GM21515 (cell line): ENCODE data around the gene CDADC1.

ENCODE experiments used
- ATAC-seq: cut with Tn5 transposase; IDR thresholded peaks from one replicate; pipeline ENCODE4 v1.9.1; 2021; ENCODE audit not compliant: unreplicated experiment

The CDADC1 gene

GRCh38 chr13:49247643-49248621 is at the start of gene CDADC1:
Gene CDADC1 (plus strand): TSS chr13:49247925. CDS start chr13:49248038, 113 bp downstream.
- peak; percentile 93 for ATAC-seq

DNA sequence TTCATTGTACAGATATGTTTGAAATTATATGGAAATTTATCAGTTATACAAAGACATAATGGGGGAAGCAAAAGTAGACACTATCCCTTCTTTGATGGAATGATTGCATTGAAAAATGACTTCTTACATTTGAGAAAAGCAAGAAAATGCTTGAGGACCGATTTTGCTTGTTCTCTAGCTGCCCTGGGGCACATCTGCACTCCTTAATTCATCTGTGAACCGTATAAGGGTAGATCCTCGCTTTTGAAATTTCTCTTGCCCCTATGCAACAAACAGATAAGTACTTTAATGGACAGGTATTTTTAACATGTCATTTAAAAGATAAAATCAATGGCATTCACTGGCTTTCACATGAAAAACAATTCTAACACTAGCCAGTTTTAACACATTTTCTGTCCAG is 41.1 kb upstream of the CDADC1 start:
- no peak for ATAC-seq

DNA sequence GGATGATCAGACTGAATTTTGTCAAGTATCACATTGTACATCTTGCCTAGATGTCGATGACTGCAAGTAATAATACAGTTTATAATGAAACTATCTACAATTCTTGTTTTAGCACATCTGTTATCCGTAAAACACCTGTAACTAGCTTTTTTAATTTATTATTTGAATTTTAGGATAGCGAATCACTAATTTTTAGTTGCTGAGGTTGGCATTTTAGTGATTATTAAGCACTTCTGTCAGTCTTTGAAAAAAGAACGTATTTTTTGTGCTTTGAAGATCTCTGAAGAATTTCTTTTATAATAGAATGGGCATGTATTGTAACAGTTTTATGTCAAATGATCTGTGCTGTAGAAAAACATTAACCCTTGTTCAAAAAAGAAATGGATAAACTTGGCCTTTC is 39.1 kb upstream of the CDADC1 start:
- no peak for ATAC-seq

- no peak for ATAC-seq
These were observed 37.6 kb upstream of the CDADC1 start for GRCh38 chr13:49210114-49210513.

DNA sequence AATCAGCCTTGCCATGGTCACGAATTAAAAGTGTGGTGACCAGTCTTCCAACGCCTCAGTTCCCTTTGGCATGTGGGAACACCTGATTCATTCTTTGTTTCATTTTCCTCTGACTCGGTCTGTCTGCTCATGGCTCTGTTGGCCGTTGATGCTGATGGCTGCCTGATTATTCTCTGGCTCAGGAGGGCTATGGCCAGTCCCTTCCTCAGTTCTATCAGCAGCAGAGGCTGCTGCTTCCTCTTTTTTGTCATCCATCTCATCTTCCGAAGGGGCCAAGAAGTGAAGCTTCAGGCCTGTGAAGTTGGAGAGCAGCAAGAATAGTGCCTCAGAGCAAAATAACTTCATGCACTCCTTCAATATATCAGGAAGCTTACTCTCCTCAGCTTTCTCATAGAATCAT is 37.1 kb upstream of the CDADC1 start:
- no peak for ATAC-seq

- ATAC-seq = no peak
These were observed 34.2 kb upstream of the CDADC1 start for GRCh38 chr13:49213539-49213938.

DNA sequence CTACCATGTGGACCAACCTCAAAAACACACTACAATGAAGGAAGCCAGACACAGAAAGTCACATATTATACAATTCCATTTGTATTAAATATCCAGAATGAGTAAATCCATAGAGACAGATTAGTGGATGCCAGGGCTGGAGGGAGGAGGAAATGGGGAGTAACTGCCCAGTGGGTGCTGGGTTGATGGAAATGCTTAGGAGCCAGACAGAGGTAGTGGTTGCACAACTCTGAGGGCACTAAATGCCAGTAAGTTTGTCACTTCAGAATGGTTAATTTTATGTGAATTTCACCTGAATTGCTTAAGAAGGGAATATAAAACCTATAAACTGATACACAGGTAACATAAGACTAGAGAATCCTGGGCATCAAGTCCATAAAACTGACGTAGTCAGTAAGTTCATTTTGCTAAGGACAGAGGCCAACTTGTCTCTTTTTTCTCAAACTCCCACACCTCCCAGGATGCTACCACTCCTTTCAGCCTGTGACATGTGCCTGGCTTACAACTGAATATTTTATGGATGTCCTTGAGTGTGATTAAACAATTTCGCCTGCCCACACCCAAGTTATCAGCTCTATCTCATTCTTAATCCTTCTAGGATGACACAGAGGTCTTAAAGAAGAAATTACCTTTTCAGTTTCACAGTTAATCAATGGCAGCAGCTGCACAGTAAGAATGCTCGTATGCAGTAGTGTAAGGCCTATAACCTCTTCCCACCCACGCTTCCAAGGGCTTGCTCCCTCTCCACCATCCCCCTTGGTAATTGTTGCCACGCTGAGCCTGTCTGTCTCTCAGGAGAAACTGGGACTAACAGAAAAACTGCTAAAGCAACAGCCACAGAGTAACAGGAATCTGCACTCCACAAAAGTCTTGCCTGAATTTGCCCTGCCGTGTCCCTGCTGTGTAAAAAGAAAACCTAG is 33.5 kb upstream of the CDADC1 start:
- no peak for ATAC-seq

GRCh38 chr13:49214917-49215376 is 32.8 kb upstream of the CDADC1 start:
- no peak for ATAC-seq

DNA sequence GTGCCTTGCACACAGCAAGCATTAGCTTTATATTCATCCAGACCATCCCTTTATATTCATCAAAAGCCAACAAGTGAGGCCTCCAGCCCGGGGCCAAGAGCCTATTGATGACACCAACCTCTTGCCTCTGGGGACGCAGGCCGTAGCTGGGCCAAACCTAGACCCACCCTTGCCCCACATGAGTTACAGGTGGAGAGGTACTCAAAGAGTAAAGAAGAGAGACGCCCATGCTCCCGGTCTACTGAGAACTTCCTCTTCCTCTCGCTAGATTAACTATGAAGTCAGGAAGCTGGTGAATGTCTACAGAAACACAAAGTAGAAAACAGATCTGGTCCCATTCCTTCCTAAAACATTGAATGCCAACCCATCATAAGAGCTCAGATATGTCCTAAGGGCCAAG is 31.4 kb upstream of the CDADC1 start:
- ATAC-seq = no peak

GRCh38 chr13:49217962-49218492 is 29.7 kb upstream of the CDADC1 start:
- no peak for ATAC-seq

DNA sequence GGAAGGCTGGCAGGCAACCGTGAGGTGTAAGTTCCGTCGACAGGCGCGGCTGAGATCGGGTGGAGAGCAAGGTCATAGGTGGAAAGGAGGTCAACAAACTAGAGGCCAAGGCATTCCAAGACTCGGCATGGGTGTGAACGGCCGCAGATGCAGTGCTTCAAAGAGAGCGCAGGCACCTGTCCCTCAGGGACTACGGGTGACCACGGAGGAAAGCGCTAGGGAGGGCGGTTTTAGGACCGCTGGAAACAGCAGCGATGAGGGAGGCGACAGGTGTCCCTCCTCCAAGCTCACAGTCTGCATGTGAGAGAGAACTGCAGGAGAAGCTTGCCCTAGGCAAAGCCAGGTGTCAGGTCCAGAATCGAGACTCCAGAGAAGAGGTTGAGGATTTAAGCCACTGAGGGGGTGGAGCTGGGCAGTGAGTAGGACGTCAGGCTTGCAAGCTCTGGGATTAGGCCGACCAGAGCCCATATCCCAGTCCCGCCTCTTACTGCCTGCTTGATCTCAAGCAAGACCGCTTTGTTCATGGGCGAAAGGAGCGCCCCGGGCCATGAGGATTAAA is 29.2 kb upstream of the CDADC1 start:
- ATAC-seq = no peak

DNA sequence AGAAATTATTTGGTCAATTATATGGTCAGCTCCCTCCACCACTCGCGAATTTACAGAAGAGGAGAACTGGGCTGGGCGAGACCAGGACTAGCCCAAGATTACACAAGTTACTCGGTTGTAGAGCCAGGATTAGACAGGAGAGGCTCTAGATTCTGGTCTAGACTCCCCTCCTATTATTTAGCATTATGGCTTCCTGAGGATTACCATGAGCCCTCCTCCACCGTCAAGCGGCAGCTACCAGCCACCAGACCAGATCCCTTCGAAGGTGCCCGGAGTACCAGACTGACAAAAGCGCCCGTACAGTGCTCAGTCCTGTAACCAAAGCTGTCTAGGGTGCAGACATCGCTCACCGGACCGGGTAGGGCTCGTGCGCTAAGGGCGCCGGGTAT is 28.1 kb upstream of the CDADC1 start:
- no peak for ATAC-seq

- ATAC-seq = no peak
These were observed 27.5 kb upstream of the CDADC1 start, which contains the start of gene MLNR for GRCh38 chr13:49220036-49220855. Gene MLNR (plus strand): TSS chr13:49220338. CDS start chr13:49220338, 0 bp downstream.

DNA sequence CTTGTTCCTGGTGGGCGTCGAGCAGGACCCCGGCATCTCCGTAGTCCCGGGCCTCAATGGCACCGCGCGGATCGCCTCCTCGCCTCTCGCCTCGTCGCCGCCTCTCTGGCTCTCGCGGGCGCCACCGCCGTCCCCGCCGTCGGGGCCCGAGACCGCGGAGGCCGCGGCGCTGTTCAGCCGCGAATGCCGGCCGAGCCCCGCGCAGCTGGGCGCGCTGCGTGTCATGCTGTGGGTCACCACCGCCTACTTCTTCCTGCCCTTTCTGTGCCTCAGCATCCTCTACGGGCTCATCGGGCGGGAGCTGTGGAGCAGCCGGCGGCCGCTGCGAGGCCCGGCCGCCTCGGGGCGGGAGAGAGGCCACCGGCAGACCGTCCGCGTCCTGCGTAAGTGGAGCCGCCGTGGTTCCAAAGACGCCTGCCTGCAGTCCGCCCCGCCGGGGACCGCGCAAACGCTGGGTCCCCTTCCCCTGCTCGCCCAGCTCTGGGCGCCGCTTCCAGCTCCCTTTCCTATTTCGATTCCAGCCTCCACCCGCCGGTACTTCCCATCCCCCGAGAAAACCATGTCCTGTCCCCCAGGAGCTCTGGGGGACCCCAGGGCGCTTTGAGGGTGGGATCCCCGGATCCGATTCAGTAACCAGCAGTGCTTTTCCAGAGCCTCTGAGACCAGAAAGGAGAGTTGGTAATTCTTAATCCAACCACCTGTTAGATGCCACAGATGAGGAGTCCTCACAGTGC is 26.7 kb upstream of the CDADC1 start:
- no peak for ATAC-seq

DNA sequence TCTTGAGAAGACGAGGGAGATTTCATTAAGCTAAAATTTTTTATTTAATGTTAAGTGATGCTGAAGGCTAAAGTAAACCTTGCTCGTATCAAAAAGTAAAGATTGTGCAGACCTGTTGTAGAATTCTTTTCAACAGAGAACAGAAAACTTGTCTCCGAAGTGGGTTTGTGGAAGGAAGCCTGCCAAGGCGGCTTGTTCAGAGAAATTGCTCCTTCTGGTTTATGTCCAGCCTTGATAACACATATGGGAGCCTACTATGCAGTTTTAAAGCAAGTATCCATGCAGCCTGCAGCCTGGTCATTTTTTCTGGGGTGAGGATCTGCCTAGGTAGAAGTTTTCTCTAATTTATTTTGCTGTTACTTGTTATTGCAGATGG is 26.1 kb upstream of the CDADC1 start:
- no peak for ATAC-seq

DNA sequence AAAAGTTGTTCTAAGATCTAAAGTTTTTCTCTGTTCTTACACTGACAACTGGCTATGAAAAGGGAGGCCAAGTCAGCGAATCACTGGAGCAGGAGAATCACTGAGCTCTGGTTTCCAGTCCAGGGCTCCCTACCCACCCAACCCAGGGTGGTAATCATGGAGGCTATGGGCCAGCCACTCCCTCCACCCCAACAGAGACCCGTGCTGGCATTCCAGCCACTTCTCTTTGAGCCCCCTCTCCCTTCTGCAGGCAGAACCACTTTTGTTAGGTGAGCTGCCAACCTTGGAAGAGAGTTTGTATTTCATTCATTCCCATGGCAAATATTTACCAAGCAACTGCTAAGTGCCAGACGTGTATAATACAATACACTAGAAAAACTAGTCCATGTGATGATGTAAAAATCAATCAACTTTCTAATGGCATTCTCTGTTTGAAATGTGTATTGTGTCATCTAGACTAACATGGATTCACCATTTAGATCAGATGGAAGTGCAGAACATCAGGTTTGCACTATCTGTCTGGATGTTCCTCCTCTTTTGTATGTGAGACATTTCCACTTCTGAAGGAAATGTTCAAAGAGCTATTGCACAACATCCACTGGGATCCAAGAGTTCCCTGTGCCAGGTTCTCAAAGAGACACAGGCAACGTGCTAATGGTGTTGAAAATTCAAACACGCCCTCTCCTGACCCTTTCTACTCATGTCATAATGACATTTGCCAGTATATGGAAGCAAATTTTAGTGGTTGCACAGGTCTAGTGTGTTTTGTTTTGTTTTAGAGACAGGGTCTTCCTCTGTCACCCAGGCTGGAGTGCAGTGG is 22.3 kb upstream of the CDADC1 start:
- ATAC-seq = no peak

DNA sequence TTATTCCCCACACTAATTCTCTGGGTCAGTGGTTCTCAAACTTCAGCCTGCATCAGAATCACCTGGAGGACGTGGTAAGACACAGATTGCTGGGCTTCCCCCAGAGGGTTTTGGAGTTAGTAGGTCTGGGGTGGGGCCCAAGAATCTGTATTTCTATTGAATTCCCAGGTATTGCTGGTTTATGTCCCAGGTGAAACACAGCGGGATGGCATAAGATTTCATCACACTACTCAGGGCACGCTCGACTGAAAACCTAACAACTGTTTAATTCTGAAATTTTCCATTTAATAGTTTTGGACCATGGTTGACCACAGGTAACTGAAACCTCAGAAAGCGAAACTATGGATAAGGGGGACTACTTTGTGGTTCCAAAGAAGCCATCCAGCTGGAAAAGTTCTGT is 21.1 kb upstream of the CDADC1 start:
- no peak for ATAC-seq

DNA sequence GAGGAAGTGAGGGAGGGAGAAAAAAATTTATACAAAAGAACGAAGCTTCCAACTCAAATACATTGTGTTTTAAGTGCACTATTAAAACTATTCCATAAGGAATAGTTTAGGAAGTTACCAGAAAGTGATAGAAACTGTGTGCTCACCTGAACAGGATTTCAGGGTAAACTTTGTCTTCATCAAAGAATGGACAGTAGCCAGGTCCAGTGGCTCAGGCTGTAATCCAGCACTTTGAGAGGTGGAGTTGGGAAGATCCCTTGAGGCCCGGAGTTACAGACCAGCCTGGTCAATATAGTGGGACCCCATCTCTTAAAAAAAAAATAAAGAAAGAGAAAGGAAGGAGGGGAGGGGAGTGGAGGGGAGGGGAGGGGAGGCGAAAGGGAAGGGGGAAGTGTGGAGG is 13.0 kb upstream of the CDADC1 start:
- no peak for ATAC-seq
